IMR-90 (cell line): Measurements from ENCODE around the gene HES7. TPM values are rescaled to one million over a fixed set of nuclear protein-coding genes. Genes with fewer than 3 reads are reported as not detected.

ENCODE experiments used
- ATAC-seq: fragments of 200-7000 bp; cut with Tn5 transposase; 2 replicates; pipeline ENCODE4 v1.9.1; 2020; ENCODE audit warnings: low read depth, mild to moderate bottlenecking, moderate library complexity
- BruUV-seq: library from RNA; stranded (reverse); fragments of 400-500 nt; replicated peaks from 2 replicates; lab custom pipeline; 2021; lab: Mats Ljungman, UMichigan
- CTCF ChIA-PET: fragments of 300-600 bp; formaldehyde crosslinking; extraction: SDS; loops from one replicate; lab custom pipeline; 2021; ENCODE audit warnings: antibody characterized with exemption; lab: Yijun Ruan, JAX
- POLR2A ChIA-PET: fragments of 300-600 bp; sonication (Branson Sonifier 250); formaldehyde crosslinking; loops from one replicate; lab custom pipeline; 2022; ENCODE audit warnings: antibody characterized with exemption; ENCODE audit not compliant: unreplicated experiment; lab: Charles Lee
- DNase-seq: peaks from one replicate; pipeline ENCODE4 v3.0.0; 2013
- H2AFZ ChIP-seq: replicated peaks from 2 replicates; pipeline ENCODE3; 2013; ENCODE audit warnings: low read length, mild to moderate bottlenecking; ENCODE audit not compliant: poor library complexity
- H2AK5ac ChIP-seq: 2 replicates; pipeline ENCODE4 v1.6.1; 2013; ENCODE audit warnings: low read depth, low read length, inconsistent platforms
- H2AK9ac ChIP-seq: replicated peaks from 2 replicates; pipeline ENCODE3; 2013; ENCODE audit warnings: mild to moderate bottlenecking, low read depth, low read length, moderate library complexity; ENCODE audit not compliant: poor library complexity
- H2BK120ac ChIP-seq: 2 replicates; pipeline ENCODE4 v1.6.1; 2013; ENCODE audit warnings: low read depth, low read length, inconsistent platforms
- H2BK15ac ChIP-seq: 3 replicates; pipeline ENCODE4 v1.6.1; 2013; ENCODE audit warnings: low read depth, low read length, inconsistent platforms
- H2BK20ac ChIP-seq: 2 replicates; pipeline ENCODE4 v1.6.1; 2013; ENCODE audit warnings: low read depth, mild to moderate bottlenecking, inconsistent platforms, low read length, moderate library complexity
- H2BK5ac ChIP-seq: 2 replicates; pipeline ENCODE4 v1.6.1; 2013; ENCODE audit warnings: mild to moderate bottlenecking, low read depth, low read length, inconsistent platforms; ENCODE audit not compliant: poor library complexity, severe bottlenecking
- H3K14ac ChIP-seq: replicated peaks from 2 replicates; pipeline ENCODE4 v1.6.1; 2013; ENCODE audit warnings: low read depth, low read length, inconsistent platforms
- H3K18ac ChIP-seq: 2 replicates; pipeline ENCODE4 v1.6.1; 2013; ENCODE audit warnings: low read depth, low read length, control low read depth
- H3K23ac ChIP-seq: 2 replicates; pipeline ENCODE4 v1.6.1; 2013; ENCODE audit warnings: low read depth, low read length, inconsistent platforms
- H3K27ac ChIP-seq: 2 replicates; pipeline ENCODE4 v1.5.1; 2013; ENCODE audit warnings: mild to moderate bottlenecking, control low read depth, low read length; ENCODE audit not compliant: insufficient read depth
- H3K27me3 ChIP-seq: 2 replicates; pipeline ENCODE4 v1.6.1; 2013; ENCODE audit warnings: low read length; ENCODE audit not compliant: control insufficient read depth, insufficient read depth
- H3K36me3 ChIP-seq: 2 replicates; pipeline ENCODE4 v1.6.1; 2013; ENCODE audit warnings: low read length, mixed read lengths; ENCODE audit not compliant: control insufficient read depth, insufficient read depth
- H3K4ac ChIP-seq: 2 replicates; pipeline ENCODE4 v1.6.1; 2013; ENCODE audit warnings: low read depth, low read length, inconsistent platforms
- H3K4me1 ChIP-seq: 2 replicates; pipeline ENCODE4 v1.6.1; 2013; ENCODE audit warnings: low read length, mixed read lengths; ENCODE audit not compliant: control insufficient read depth, insufficient read depth
- H3K4me2 ChIP-seq: 2 replicates; pipeline ENCODE4 v1.6.1; 2013; ENCODE audit warnings: low read depth, mild to moderate bottlenecking, control low read depth, low read length, moderate library complexity
- H3K4me3 ChIP-seq: 2 replicates; pipeline ENCODE4 v1.5.1; 2013; ENCODE audit warnings: low read depth, mild to moderate bottlenecking, control low read depth, low read length, moderate library complexity; ENCODE audit not compliant: insufficient read depth
- H3K56ac ChIP-seq: 2 replicates; pipeline ENCODE4 v1.6.1; 2013; ENCODE audit warnings: low read length, inconsistent platforms; ENCODE audit not compliant: insufficient read depth; ENCODE audit errors: extremely low read depth
- H3K79me1 ChIP-seq, 2 experiments: 2 replicates each; pipeline ENCODE4 v1.6.1; 2013; ENCODE audit warnings: low read length in 2 of 2, inconsistent platforms in 1 of 2, low read depth in 1 of 2
- H3K9ac ChIP-seq: 2 replicates; pipeline ENCODE4 v1.6.1; 2013; ENCODE audit warnings: low read depth, low read length, control low read depth
- H3K9me1 ChIP-seq: 2 replicates; pipeline ENCODE4 v1.6.1; 2013; ENCODE audit warnings: low read length, inconsistent platforms; ENCODE audit not compliant: insufficient read depth
- H3K9me3 ChIP-seq: 2 replicates; pipeline ENCODE4 v1.6.1; 2013; ENCODE audit warnings: low read length; ENCODE audit not compliant: control insufficient read depth, insufficient read depth
- H4K20me1 ChIP-seq: 2 replicates; pipeline ENCODE4 v1.6.1; 2013; ENCODE audit warnings: low read length, inconsistent platforms; ENCODE audit not compliant: insufficient read depth
- H4K5ac ChIP-seq: 2 replicates; pipeline ENCODE4 v1.6.1; 2013; ENCODE audit warnings: mild to moderate bottlenecking, low read depth, low read length, control low read depth
- H4K8ac ChIP-seq, 2 experiments: 2 replicates each; pipeline ENCODE4 v1.6.1; 2013; ENCODE audit warnings: low read depth in 2 of 2, low read length in 2 of 2, control low read depth in 1 of 2, inconsistent platforms in 1 of 2
- H4K91ac ChIP-seq: 2 replicates; pipeline ENCODE4 v1.6.1; 2013; ENCODE audit warnings: low read depth, low read length, inconsistent platforms; ENCODE audit not compliant: insufficient read depth
- BHLHE40 ChIP-seq: fragments of 150-350 bp; IDR thresholded peaks from 2 replicates; pipeline ENCODE4 v1.6.1; 2016; ENCODE audit warnings: mild to moderate bottlenecking, low read depth, low read length
- CEBPB ChIP-seq: IDR thresholded peaks from 2 replicates; pipeline ENCODE4 v1.6.1; 2012; ENCODE audit warnings: low read depth, low read length, improper control_type of control experiment
- FOS ChIP-seq: fragments of 150-350 bp; IDR thresholded peaks from 2 replicates; pipeline ENCODE4 v1.6.1; 2016; ENCODE audit warnings: low read depth, low read length
- MXI1 ChIP-seq: IDR thresholded peaks from 2 replicates; pipeline ENCODE4 v1.6.1; 2012; ENCODE audit warnings: low read depth, mild to moderate bottlenecking, low read length, moderate library complexity, borderline replicate concordance
- RAD21 ChIP-seq: IDR thresholded peaks from 2 replicates; pipeline ENCODE4 v1.6.1; 2012; ENCODE audit warnings: low read length, improper control_type of control experiment
- RCOR1 ChIP-seq: IDR thresholded peaks from 2 replicates; pipeline ENCODE4 v1.6.1; 2012; ENCODE audit warnings: mild to moderate bottlenecking, low read length, improper control_type of control experiment; ENCODE audit not compliant: insufficient replicate concordance
- WGBS, 2 experiments: methylation state at CpG; one replicate each; pipeline versions ENCODE4 v1.1.5 to v1.1.7; 2013; ENCODE audit warnings: missing lambda C conversion rate in 2 of 2; ENCODE audit not compliant: insufficient read length in 1 of 2; ENCODE audit errors: extremely low coverage in 2 of 2; 5-methylcytosine and 5-hydroxymethylcytosine counted together
- dilution Hi-C: fragments of 300-500 bp; cut with HindIII; formaldehyde crosslinking; loops from one replicate; pipeline ENCODE4 v1.14.3; 2018; ENCODE audit warnings: low sequenced_read_pairs; ENCODE audit not compliant: unreplicated experiment
- in situ Hi-C: fragments of 300-500 bp; cut with MboI; formaldehyde crosslinking; loops from 3 replicates; pipeline ENCODE4 v1.14.3; 2019; ENCODE audit warnings: low sequenced_read_pairs, inconsistent platforms, mixed read lengths
- intact Hi-C: fragments of 100-400 bp; cut with micrococcal nuclease; formaldehyde crosslinking; loops from 2 replicates; pipeline ENCODE4 v1.10.0; 2022
- polyA plus RNA-seq, 3 experiments: library from polyadenylated mRNA; depleted of rRNA; stranded (reverse); fragments of >200 nt; gene quantifications; 2 replicates each; pipeline ENCODE4 v1.2.3, GENCODE V29; 2012; ENCODE audit warnings: low replicate concordance in 1 of 3
- total RNA-seq: library from RNA; depleted of rRNA; stranded (reverse); fragments of >200 nt; gene quantifications from 2 replicates; pipeline ENCODE4 v1.2.3, GENCODE V29; 2012
- TF ChIP-seq, protein P1 (sequence below): conservative IDR thresholded peaks from 2 replicates; pipeline ENCODE4 v1.5.1; 2012; ENCODE audit warnings: mild to moderate bottlenecking, low read depth, low read length, improper control_type of control experiment

Gene HES7
- total and polyA plus RNA-seq, 2 of the 4 experiments (the other 2 are of a cell fraction) = 0.43 TPM; not detected in 1

DNA sequence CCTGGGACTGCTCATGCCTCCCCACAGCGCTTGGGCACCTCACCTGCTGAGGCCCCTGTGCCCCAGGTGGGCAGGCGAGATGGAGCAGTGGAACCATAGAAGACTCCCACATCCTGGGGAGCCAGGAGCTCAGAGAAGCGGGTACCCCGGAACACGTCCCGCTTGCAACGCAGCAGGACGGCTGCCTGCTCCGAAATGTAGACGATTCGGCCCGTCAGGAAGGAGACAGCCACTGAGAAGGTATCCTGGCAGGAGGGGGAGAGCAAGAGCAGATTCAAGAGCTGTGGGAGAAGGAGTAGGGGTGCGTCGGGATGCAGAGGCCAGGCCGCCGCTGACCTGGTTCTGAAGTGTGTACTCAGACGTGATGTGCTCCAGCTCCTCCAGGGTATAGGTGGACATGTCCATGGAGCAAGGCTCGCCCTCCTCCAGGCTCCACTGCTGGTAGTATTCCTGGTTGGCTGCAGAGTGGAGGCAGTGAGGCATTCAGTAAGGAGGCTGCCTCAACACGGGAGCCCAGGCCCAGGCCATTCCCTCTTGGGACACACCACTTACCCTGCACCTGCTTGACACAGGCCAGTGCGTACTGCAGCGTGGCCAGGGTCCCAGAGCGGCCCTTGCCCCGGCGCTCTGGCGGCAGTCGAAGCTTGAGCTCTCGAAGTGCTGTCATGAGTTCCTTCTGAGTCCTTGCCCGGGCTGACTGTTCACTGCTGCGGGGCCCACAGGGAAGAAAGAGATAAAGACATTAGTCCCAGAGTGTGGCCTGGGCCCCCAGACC lies 25.7 kb upstream of the HES7 start:
- no peak overlapping the region for H2BK20ac ChIP-seq
- ATAC-seq (no peak), DNase-seq (no peak)
- H3K9me1 ChIP-seq = peaks cover 15% of the 10 kb centered on the region
- H4K8ac ChIP-seq = no peak overlapping the region
- no peak overlapping the region for H2BK120ac ChIP-seq
- no peak overlapping the region for H2AFZ ChIP-seq
- in situ Hi-C loops (loop anchor here (25.0 kb wide), 1 partner anchor 912 kb away; the partner anchor contains the start of genes DVL2, GABARAP and PHF23), intact Hi-C loops (no loop called here), dilution Hi-C loops (no loop called here)
- H3K14ac ChIP-seq = no peak overlapping the region
- H2AK9ac ChIP-seq = peak overlapping the region; percentile 55
- no peak overlapping the region for H4K5ac ChIP-seq
- 96% methylated on average over 22 of the region's 29 CpGs; no CpG with 5 or more reads in 1 of the 2 experiments for WGBS, 2 experiments
- peaks cover 17% of the 10 kb centered on the region for H3K4me1 ChIP-seq
- H3K9me3 ChIP-seq = no peaks in the 10 kb centered on the region
- no peak overlapping the region for H2AK5ac ChIP-seq
- no peak for TF ChIP-seq BHLHE40
- TF ChIP-seq RAD21 = no peak
- TF ChIP-seq, protein P1, sequence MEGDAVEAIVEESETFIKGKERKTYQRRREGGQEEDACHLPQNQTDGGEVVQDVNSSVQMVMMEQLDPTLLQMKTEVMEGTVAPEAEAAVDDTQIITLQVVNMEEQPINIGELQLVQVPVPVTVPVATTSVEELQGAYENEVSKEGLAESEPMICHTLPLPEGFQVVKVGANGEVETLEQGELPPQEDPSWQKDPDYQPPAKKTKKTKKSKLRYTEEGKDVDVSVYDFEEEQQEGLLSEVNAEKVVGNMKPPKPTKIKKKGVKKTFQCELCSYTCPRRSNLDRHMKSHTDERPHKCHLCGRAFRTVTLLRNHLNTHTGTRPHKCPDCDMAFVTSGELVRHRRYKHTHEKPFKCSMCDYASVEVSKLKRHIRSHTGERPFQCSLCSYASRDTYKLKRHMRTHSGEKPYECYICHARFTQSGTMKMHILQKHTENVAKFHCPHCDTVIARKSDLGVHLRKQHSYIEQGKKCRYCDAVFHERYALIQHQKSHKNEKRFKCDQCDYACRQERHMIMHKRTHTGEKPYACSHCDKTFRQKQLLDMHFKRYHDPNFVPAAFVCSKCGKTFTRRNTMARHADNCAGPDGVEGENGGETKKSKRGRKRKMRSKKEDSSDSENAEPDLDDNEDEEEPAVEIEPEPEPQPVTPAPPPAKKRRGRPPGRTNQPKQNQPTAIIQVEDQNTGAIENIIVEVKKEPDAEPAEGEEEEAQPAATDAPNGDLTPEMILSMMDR = no peak
- TF ChIP-seq FOS = no peak
- TF ChIP-seq MXI1 = no peak
- no peak for TF ChIP-seq CEBPB
- no peak for TF ChIP-seq RCOR1
- no peak overlapping the region for H3K9ac ChIP-seq
- POLR2A ChIA-PET = no interaction called here
- no peak overlapping the region for H3K56ac ChIP-seq
- H3K79me1 ChIP-seq = peaks cover 3 to 23% of the 10 kb centered on the region in 2 experiments; a peak in 2 of 4 replicates
- H2BK5ac ChIP-seq = no peak overlapping the region
- no peak overlapping the region for H3K4me2 ChIP-seq
- no peak overlapping the region for H2BK15ac ChIP-seq
- H4K91ac ChIP-seq = no peak overlapping the region
- H4K20me1 ChIP-seq = peaks cover 9% of the 10 kb centered on the region
- H3K4me3 ChIP-seq = no peak overlapping the region
- no peaks in the 10 kb centered on the region for H3K27me3 ChIP-seq
- CTCF ChIA-PET = no interaction called here
- BruUV-seq = no TSS peak
- H3K18ac ChIP-seq = no peak overlapping the region
- peaks cover 43% of the 10 kb centered on the region for H3K36me3 ChIP-seq
- no peak overlapping the region for H3K23ac ChIP-seq
- no peak overlapping the region for H3K4ac ChIP-seq
- H3K27ac ChIP-seq = no peak overlapping the region
